ENCODE data around the gene TARS1.

The TARS1 gene

DNA sequence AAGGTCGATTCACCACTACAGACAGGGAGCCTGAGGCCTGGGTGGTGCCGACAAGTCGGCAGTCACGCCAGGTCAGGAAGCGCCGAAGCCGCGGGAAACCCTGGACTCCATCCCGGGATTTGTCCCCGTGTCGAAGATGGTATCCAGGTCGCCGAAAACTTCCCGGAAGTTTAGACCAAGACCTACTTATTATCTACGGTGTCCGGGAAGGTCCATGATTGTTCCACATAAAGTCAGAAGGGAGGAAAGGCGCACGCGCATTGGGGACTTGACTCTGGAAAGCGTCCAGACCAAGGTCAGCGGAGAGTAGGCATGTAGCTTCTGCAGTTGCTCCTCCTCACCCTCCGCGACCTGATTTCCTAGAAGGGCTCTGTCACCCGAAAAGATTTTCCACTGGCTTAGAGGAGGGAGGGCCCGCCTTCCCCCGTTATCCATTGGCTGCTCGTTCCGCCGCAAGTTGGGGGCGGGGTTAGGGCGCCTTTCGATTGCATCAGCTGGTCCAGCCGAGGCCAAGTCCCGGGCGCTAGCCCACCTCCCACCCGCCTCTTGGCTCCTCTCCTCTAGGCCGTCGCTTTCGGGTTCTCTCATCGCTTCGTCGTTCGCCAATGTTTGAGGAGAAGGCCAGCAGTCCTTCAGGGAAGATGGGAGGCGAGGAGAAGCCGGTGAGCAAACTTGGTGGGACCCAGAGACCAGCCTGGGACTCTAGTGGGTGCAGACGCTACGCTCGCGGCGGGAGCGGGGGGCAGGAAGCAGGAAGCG lies at the start of gene TARS1:
TARS1 (plus strand) TSS at position 484 of the 759 bp plus-strand sequence; CDS start at position 606, 122 bp downstream.
- peak within 1 kb of the TSS; percentile 75 for H3K4me2 ChIP-seq
- no peak within 1 kb of the TSS for H3K4me3 ChIP-seq (IDR thresholded peaks at IDR 0.05; ENCODE audit: insufficient read depth, low read depth, low read length)
- H3K36me3 ChIP-seq (ENCODE audit: insufficient read depth), result peaks cover 4% of the 10 kb centered on the region; the same call in 1 of the 2 replicates
- H3K4me1 ChIP-seq (ENCODE audit: low read depth, poor library complexity, severe bottlenecking), result peaks cover 39% of the 10 kb centered on the region
- H3K27ac ChIP-seq, result peak within 1 kb of the TSS; percentile 81
- TF ChIP-seq, protein P1, sequence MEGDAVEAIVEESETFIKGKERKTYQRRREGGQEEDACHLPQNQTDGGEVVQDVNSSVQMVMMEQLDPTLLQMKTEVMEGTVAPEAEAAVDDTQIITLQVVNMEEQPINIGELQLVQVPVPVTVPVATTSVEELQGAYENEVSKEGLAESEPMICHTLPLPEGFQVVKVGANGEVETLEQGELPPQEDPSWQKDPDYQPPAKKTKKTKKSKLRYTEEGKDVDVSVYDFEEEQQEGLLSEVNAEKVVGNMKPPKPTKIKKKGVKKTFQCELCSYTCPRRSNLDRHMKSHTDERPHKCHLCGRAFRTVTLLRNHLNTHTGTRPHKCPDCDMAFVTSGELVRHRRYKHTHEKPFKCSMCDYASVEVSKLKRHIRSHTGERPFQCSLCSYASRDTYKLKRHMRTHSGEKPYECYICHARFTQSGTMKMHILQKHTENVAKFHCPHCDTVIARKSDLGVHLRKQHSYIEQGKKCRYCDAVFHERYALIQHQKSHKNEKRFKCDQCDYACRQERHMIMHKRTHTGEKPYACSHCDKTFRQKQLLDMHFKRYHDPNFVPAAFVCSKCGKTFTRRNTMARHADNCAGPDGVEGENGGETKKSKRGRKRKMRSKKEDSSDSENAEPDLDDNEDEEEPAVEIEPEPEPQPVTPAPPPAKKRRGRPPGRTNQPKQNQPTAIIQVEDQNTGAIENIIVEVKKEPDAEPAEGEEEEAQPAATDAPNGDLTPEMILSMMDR (conservative IDR thresholded peaks at IDR 0.05; ENCODE audit: low read depth, low read length), result no peak
- no peaks in the 10 kb centered on the region for H3K27me3 ChIP-seq (ENCODE audit: insufficient read depth, low read depth)
- peak within 1 kb of the TSS; percentile 72 for H2AFZ ChIP-seq (ENCODE audit: low read depth)
- H3K9ac ChIP-seq, result peak within 1 kb of the TSS; percentile 76
- peaks cover 65% of the 10 kb centered on the region for H3K79me2 ChIP-seq (ENCODE audit: insufficient read depth, low read depth)
- H4K20me1 ChIP-seq (ENCODE audit: insufficient read depth), result no peaks in the 10 kb centered on the region

DNA sequence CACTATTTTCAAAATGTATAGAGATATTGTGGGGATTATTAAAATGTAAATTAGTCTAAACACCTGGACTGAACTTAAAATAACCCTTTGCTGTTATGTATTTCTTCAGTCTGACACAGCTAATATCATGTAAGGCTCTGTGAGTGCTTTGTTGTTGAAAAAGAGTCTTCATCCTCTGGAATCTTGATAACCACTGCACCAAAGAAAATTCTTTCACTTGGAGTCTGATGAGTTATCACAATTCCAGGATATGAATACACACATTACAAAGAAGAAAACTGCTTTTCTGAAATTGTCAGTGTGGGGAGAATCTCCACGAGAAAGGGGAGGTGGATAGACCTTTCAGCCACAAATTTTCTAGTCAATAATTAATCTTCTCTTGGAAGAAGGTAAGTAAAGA lies 42.3 kb upstream of the TARS1 start:
- H3K4me2 ChIP-seq, result no peak overlapping the region
- no peaks in the 10 kb centered on the region for H3K27me3 ChIP-seq (ENCODE audit: insufficient read depth, low read depth)
- H3K27ac ChIP-seq, result no peak overlapping the region
- H2AFZ ChIP-seq (ENCODE audit: low read depth), result no peak overlapping the region
- no peaks in the 10 kb centered on the region for H3K79me2 ChIP-seq (ENCODE audit: insufficient read depth, low read depth)
- no peaks in the 10 kb centered on the region for H3K36me3 ChIP-seq (ENCODE audit: insufficient read depth)
- TF ChIP-seq, protein P1 (conservative IDR thresholded peaks at IDR 0.05; ENCODE audit: low read depth, low read length), result no peak
- no peak overlapping the region for H3K9ac ChIP-seq
- no peaks in the 10 kb centered on the region for H3K4me1 ChIP-seq (ENCODE audit: low read depth, poor library complexity, severe bottlenecking)
- H3K4me3 ChIP-seq (IDR thresholded peaks at IDR 0.05; ENCODE audit: insufficient read depth, low read depth, low read length), result no peak overlapping the region
- no peaks in the 10 kb centered on the region for H4K20me1 ChIP-seq (ENCODE audit: insufficient read depth)

DNA sequence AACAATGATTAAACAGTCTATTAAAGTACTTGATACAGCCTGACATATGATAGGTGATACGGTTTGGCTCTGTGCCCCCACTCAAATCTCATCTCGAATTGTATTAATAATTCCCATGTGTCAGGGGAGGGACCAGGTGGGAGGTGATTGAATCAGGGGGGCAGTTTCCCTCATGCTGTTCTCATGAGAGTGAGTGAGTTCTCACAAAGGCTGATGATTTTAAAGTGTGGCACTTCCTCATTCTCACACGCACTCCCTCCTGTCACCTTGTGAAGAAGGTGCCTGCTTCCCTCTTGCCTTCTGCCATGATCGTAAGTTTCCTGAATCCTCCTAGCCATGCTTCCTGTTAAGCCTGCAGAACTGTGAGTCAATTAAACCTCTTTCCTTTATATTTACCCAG lies 40.1 kb upstream of the TARS1 start:
- Histone ChIP-seq H3K27ac (no peak overlapping the region), H3K9ac (no peak overlapping the region), H3K4me1 (ENCODE audit: low read depth, poor library complexity, severe bottlenecking) (no peaks in the 10 kb centered on the region), H3K36me3 (ENCODE audit: insufficient read depth) (no peaks in the 10 kb centered on the region), H3K79me2 (ENCODE audit: insufficient read depth, low read depth) (no peaks in the 10 kb centered on the region), H4K20me1 (ENCODE audit: insufficient read depth) (no peaks in the 10 kb centered on the region), H3K4me2 (no peak overlapping the region), H3K4me3 (IDR thresholded peaks at IDR 0.05; ENCODE audit: insufficient read depth, low read depth, low read length) (no peak overlapping the region), H3K27me3 (ENCODE audit: insufficient read depth, low read depth) (no peaks in the 10 kb centered on the region), H2AFZ (ENCODE audit: low read depth) (no peak overlapping the region)
- TF ChIP-seq, protein P1 (conservative IDR thresholded peaks at IDR 0.05; ENCODE audit: low read depth, low read length), result no peak

DNA sequence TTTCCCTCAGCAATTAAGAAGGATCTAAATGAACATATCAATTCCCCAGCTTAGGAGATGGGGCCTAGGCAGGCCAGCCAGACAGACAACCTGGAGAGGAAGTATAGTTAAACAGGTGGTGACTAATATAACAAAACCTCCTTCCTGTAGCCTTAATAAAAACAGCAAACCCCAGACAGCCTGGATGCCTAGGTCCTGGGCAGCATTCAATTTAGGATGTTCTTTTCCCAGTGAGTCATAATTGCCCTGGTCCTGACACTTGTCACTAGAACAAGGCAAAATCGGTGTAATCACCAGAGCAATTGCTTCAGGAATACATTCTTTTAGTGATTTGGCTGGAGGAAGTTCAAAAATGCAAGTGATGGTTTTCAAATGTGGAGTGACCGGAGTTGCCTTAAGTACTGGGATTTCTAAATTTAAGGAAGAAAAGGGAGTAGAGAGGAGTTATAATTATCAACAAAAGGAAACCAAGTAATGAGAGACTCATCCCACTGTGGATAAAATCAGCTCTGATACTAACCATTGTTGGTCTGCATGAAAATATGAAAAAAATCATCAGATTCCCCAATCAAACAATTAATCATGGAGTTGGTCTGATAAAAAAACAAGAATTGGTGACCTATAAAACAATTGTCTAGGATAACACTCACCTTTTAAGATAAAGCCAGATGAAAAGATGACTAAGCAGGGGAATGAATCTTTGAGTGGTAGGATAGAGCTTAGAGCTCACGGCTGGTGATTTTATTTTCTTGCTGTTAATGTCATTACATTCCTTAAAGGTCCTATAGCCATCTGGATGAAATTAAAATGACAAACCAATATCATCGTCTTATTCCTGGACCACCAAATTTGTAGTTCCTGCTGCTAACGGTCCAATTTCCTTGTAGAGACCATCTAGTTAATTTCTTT lies 39.0 kb upstream of the TARS1 start:
- Histone ChIP-seq H3K9ac (no peak overlapping the region), H3K79me2 (ENCODE audit: insufficient read depth, low read depth) (no peaks in the 10 kb centered on the region), H3K27me3 (ENCODE audit: insufficient read depth, low read depth) (no peaks in the 10 kb centered on the region), H3K4me1 (ENCODE audit: low read depth, poor library complexity, severe bottlenecking) (no peaks in the 10 kb centered on the region), H3K4me2 (no peak overlapping the region), H2AFZ (ENCODE audit: low read depth) (no peak overlapping the region), H4K20me1 (ENCODE audit: insufficient read depth) (no peaks in the 10 kb centered on the region), H3K36me3 (ENCODE audit: insufficient read depth) (no peaks in the 10 kb centered on the region), H3K4me3 (IDR thresholded peaks at IDR 0.05; ENCODE audit: insufficient read depth, low read depth, low read length) (no peak overlapping the region), H3K27ac (no peak overlapping the region)
- TF ChIP-seq, protein P1 (conservative IDR thresholded peaks at IDR 0.05; ENCODE audit: low read depth, low read length), result no peak

All from KMS-11 (cell line).